GM20000 (cell line): ENCODE data around the gene CCSER2.
"Not testable (repeated sequence)": the region's sequence is repeated elsewhere in the genome, so short reads cannot be mapped to it uniquely, and the experiment has no call there.

Source experiments
- DNase-seq: peaks from one replicate; pipeline ENCODE4 v3.0.0; 2012; ENCODE audit warnings: low spot score
- CTCF ChIP-seq: IDR thresholded peaks from 2 replicates; pipeline ENCODE4 v1.5.1; 2012; ENCODE audit warnings: mild to moderate bottlenecking, control low read depth; ENCODE audit errors: extremely low read depth, missing control alignments

CCSER2 gene

GRCh38 chr10:84328418-84329195 lies at the start of gene CCSER2:
Gene CCSER2, plus strand, starts transcription at chr10:84328589. Its CDS starts 42,464 bp downstream, at chr10:84371053.
- peak; percentile 99 for DNase-seq
- no peak for TF ChIP-seq CTCF

- DNase-seq, result not testable (repeated sequence)
These were observed 48.4 kb upstream of the CCSER2 start for GRCh38 chr10:84279876-84280475.

GRCh38 chr10:84286695-84287094 lies 41.7 kb upstream of the CCSER2 start:
- no peak for TF ChIP-seq CTCF
- DNase-seq, result no peak

- no peak for DNase-seq
- no peak for TF ChIP-seq CTCF
These were observed 40.2 kb upstream of the CCSER2 start for GRCh38 chr10:84288151-84288550.

- DNase-seq, result no peak
- no peak for TF ChIP-seq CTCF
These were observed 38.7 kb upstream of the CCSER2 start for GRCh38 chr10:84289521-84290200.

- no peak for TF ChIP-seq CTCF
- no peak for DNase-seq
These were observed 38.2 kb upstream of the CCSER2 start for GRCh38 chr10:84290235-84290634.

- no peak for TF ChIP-seq CTCF
- no peak for DNase-seq
These were observed 37.0 kb upstream of the CCSER2 start for GRCh38 chr10:84291384-84291783.
